ENCODE results near the gene CYP4F12.

- TF ChIP-seq CTCF (conservative IDR thresholded peaks at IDR 0.05; ENCODE audit: low read depth, low read length) (no peak), EZH2 (IDR thresholded peaks at IDR 0.05; ENCODE audit: low read length, unreplicated experiment) (no peak)
Measured at GRCh38 chr19:15679089-15679488, 6.2 kb downstream of the CYP4F12 start.
